GM19043 (cell line): ENCODE measurements around the gene HIBCH.
"Not testable (repeated sequence)": the region's sequence is repeated elsewhere in the genome, so short reads cannot be mapped to it uniquely, and the experiment has no call there.

Experiments used
- ATAC-seq: cut with Tn5 transposase; IDR thresholded peaks from one replicate; pipeline ENCODE4 v1.9.1; 2021; ENCODE audit warnings: low read depth; ENCODE audit not compliant: unreplicated experiment

The HIBCH gene

DNA sequence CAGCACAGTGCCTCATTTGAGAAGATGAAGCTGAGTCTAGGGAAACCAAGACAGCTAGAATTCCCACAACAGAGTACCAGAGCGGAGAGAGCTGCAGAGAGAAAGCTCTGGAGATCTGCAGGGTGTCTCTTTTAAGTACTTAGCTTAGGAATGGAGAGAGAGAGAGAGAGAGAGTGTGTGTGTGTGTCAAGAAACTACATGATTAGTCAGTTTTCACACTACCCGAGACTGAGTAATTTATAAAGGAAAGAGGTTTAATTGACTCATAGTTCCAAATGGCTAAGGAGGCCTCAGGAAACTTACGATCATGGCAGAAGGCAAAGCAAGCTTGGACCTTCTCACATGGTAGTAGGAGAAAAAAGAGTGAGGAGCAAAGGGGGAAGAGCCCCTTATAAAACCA lies 64.0 kb downstream of the HIBCH start:
- ATAC-seq, result no peak

- no peak for ATAC-seq
Measured at GRCh38 chr2:190254063-190254850, 65.4 kb downstream of the HIBCH start.

GRCh38 chr2:190250421-190250820 lies 69.2 kb downstream of the HIBCH start:
- ATAC-seq, result no peak

DNA sequence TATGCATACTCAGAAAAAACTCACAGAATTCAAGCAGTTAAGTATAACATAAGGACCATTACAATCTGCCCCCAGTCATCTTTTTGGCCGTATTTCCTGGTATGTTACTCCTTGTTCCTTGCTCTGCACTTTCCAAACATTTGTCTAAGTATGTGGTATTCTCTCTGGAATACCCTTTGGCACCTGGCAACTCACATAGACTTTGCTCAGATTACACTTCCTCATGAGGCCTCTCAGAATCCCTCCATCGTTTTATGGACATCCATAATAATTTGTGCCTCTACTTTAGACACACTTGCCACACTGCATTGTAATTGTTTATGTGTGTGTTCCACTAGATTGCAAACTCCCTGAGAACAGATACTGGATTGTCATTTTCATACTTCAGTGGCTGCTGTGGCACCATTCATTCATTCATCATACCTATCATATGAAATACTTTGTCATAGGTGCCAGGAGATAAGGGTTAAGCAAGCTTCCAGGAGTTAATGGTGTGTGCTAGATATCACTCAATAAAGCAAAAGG lies 84.0 kb downstream of the HIBCH start:
- no peak for ATAC-seq

GRCh38 chr2:190235101-190235500 lies 84.5 kb downstream of the HIBCH start:
- ATAC-seq, result no peak

GRCh38 chr2:190223989-190224388 lies 95.6 kb downstream of the HIBCH start:
- ATAC-seq, result not testable (repeated sequence)

DNA sequence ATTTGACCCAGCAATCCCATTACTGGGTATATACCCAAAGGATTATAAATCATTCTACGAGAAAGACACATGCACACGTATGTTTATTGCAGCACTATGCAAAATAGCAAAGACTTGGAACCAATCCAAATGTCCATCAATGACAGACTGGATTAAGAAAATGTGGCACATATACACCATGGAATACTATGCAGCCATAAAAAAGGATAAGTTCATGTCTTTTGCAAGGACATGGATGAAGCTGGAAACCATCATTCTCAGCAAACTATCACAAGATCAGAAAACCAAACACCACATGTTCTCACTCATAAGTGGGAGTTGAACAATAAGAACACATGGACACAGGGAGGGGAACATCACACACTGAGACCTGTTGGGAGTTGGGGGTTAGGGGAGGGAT lies 96.9 kb downstream of the HIBCH start:
- ATAC-seq, result not testable (repeated sequence)

GRCh38 chr2:190221429-190221828 lies 98.2 kb downstream of the HIBCH start:
- no peak for ATAC-seq

GRCh38 chr2:190219186-190219585 lies 100.4 kb downstream of the HIBCH start:
- ATAC-seq, result no peak

DNA sequence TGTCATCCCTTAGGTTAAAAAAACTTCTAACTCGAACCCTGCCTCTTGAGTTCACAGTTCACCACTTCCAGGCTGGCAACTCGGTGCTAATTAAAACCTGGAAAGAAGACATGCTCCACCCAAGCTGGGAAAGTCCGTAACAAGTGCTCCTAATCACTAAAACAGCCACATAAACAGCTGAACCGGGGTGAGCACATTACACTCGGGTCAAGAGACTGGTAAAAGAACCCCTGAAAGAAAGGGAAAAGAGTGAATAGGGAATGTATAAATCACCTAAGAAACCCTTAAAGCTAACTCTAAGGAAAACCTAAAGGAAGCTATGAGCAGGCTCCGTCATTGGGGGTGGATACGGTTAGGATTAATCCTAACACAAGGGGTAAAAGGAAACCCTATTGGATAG lies 102.0 kb downstream of the HIBCH start:
- no peak for ATAC-seq

- no peak for ATAC-seq
Measured at GRCh38 chr2:190216829-190217228, 102.8 kb downstream of the HIBCH start.

DNA sequence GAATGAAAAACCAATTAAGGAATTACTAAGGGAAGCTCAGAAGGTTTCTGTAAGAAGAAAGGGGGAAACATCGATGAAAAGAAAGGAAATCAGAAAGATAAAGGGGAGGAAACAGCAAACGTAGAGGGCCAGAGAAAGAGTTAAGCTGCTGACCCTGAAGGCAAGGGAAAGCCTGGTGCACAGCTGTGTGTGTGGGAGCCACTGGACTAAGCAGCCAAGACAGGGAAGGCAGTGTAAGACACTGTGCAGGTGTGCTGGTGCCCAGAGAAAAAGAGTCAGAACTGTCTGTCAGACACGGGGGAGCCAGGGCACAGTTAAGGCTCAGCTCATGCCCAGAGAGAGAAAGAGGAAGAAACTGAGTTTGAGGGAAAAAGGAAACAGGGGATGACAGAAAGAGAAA lies 104.0 kb downstream of the HIBCH start:
- no peak for ATAC-seq

DNA sequence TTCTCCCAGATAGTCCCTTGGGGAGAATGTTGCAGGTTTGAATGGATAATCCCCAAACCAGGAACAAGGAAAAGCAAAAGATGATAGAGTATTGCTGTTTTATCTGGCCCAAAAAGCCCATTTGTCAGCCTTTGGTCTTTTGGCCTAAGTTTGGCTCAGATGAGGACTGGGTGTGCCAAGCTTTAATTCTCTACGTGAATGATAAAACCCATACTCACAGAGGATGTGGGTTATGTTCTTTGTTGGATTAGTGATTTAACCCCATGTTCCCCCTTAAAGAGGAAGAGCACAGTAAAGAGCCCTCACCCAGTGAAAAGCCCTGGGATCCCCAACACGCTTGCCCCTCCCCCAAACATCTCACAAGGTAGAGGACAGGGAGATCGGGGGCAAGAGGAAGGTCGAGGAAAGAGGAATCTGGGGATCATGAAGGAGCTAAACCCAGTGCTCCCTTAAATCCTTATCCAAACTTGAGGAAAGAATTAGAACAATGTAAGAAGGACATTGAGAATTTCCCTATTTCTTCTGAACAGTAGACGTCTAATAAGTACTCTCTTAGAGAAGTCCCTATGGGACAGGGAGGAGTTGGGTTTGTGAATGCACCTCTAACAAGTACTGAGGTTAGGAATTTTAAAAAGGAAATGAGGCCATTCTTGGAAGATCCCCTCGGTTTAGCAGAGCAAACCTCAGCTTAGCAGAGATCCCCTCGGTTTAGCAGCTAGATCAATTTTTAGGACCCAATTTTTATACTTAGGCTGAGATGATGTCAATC lies 105.0 kb downstream of the HIBCH start:
- ATAC-seq, result no peak

DNA sequence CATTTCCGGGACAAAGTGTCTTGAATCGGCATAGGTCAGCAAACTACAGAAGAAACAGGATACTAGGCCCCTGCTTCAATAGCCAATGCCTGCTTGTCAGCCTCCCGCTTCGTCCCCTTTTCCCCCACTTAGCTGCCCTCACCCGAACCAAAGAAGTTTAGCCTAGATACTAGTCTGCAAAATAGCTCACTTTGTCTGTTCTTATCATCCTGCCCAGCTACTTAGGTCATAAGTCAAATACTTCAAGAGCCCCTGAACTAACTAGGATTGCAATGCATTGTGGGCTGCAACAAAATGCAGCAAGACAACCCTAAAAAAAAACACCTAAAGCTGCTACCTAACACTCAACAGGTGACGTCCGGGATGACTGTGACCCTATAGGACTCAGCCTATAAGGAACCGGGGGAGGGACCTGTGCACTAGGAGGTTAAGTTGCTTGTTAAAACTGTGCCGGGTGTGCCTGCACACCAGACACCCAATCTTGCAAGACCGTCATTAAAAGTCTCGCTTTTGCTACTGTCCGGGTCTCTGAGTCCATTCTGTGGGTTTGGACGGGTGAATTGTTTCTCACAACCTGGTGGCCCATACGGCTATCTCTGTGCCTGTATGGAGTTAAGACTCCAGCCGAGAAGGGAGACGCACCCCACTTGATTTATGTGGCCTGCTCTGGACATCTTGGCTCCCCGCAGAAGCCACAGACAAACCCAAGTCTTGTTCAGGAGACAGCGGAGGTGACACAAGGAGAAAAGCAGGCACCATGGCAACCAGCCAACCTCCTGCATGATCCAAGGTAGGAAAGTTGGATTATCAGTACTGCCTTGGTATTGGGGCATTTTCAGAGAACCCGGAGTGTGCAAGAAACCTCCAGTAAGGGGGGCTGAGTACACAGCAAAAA lies 105.9 kb downstream of the HIBCH start:
- no peak for ATAC-seq

GRCh38 chr2:190210471-190210870 lies 109.2 kb downstream of the HIBCH start:
- ATAC-seq, result no peak

GRCh38 chr2:190209559-190209958 lies 110.1 kb downstream of the HIBCH start:
- no peak for ATAC-seq

DNA sequence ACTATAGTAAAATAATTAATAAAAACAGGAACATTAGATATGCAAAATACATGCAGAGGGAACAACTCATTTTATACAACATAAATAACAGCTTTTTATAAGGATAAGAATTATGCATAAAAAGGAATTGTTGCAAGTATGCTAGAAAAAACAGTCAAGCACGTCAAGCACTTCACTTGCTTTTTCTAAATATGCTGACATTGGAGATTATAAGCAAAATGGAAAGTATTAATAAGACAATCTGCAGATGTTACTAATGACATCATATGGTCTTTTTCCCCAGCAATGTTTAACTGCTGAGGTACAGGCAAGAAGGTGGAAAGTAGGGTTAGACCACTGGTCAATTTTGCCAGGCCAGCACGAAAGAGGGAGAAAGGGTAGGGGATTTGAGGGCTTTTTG lies 111.7 kb downstream of the HIBCH start:
- ATAC-seq, result no peak

DNA sequence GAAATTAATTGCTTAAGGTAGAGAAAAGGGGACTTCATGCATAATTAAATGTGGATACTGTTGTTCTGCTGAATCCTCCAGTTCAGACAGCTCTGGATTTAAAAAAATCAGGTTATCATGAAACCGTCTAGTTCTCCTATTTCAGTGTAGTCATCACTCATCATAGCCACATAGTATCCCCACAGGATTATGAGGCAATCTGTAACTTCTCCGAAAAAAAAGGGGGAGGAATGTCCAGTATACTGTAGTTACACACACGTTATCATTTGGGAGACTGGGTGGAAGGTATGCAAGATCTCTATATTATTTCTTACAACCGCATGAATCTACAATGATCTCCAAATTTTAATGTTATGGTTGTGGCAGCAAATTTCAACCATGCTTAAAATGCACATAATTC lies 114.0 kb downstream of the HIBCH start:
- ATAC-seq, result no peak

DNA sequence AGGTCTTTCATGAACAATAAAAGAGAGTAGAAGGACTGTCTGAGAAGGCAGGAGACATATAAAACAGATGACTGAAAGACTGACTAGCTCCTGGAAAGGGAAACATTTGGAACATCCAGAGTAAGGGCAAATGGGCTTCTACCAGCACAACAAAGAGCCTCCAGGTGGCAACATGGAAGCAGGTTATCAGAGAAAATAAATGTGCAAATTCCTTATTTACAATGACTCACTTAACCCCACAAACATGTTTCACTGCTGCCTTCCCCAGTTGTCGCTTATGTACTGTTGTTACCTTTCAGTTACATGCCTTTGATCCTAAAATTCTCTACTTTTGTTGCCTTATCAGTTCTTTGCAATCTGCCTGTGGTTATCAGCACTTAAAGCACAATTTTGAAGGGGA lies 117.0 kb downstream of the HIBCH start:
- no peak for ATAC-seq

- ATAC-seq, result no peak
Measured at GRCh38 chr2:190202018-190202417, 117.6 kb downstream of the HIBCH start.

GRCh38 chr2:190200603-190201002 lies 119.0 kb downstream of the HIBCH start:
- ATAC-seq, result no peak
